ENCODE data around the gene TULP4. TPM values are rescaled to one million over a fixed set of nuclear protein-coding genes. Genes with fewer than 3 reads are reported as not detected.

Gene TULP4
- total and polyA plus RNA-seq, 2 donors = 5.9 to 57.1 TPM

DNA sequence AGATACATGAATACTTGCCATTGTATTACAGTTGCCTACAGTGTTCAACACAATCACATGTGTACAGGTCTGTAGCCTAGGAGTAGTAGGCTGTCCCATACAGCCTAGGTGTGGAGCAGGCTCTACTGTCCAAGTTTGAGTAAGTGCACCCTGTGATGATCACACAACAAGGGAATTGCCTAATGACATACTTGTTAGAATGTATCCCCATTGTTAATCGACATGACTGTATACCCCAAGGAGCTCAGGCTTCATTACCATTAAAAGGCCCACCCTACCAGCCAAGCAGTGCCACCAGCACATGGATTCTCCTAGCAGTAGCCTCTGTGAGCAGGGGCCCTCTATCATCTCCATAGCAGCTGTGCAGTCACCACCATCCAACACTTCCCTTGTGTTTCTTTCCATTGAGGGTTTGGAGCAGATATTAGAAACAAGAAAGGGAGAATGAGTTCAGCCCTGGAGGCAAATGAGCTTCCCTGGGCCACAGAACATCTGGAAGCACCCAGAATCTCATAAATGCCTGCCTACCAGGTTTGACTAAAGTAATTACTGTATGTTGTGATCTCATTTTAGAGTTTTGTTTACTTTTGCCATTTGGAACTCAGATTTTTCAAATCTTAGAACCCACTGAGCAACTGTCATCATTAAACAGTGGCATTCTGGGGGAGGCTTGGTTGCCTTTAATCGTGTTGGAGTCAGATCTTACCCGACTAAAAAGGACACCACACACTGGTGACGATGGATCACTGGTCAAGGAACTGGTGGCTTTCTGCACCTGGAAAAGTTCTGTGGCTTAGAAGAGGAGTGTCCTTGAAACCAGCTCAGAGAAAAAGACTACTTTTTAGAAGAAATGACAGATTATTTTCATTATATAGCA lies 104.9 kb downstream of the TULP4 start:
- peaks cover 0 to 4% of the 10 kb centered on the region in 2 donors for H3K9me3 ChIP-seq (ENCODE audit: control insufficient read depth in 2 of 2, insufficient read depth in 1 of 2, low read length in 1 of 2)
- DNase-seq (ENCODE audit: low read depth in 6 of 9, low spot score in 9 of 9) = no peak
- 96% methylated on average over 4 of the region's 4 CpGs for WGBS
- H3K36me3 ChIP-seq (ENCODE audit: control insufficient read depth in 2 of 2, insufficient read depth in 2 of 2, low read length in 1 of 2) = peaks cover 8 to 9% of the 10 kb centered on the region in 2 donors
- no peak overlapping the region for H3K27ac ChIP-seq (ENCODE audit: low read depth in 1 of 2, low read length in 1 of 2)
- H3K4me1 ChIP-seq (ENCODE audit: control insufficient read depth in 2 of 2, insufficient read depth in 2 of 2, low read length in 2 of 2) = no peaks in the 10 kb centered on the region
- H3K4me3 ChIP-seq (ENCODE audit: low read length in 2 of 2) = no peak overlapping the region
- H3K27me3 ChIP-seq (ENCODE audit: control insufficient read depth in 2 of 2, insufficient read depth in 1 of 2, low read length in 1 of 2) = no peaks in the 10 kb centered on the region

GRCh38 chr6:158417760-158418098 lies 105.5 kb downstream of the TULP4 start:
- H3K27ac ChIP-seq (ENCODE audit: low read depth in 1 of 2, low read length in 1 of 2) = no peak overlapping the region
- peaks cover 8 to 9% of the 10 kb centered on the region in 2 donors for H3K36me3 ChIP-seq (ENCODE audit: control insufficient read depth in 2 of 2, insufficient read depth in 2 of 2, low read length in 1 of 2)
- no peaks in the 10 kb centered on the region for H3K27me3 ChIP-seq (ENCODE audit: control insufficient read depth in 2 of 2, insufficient read depth in 1 of 2, low read length in 1 of 2)
- H3K4me3 ChIP-seq (ENCODE audit: low read length in 2 of 2) = no peak overlapping the region
- no peaks in the 10 kb centered on the region for H3K4me1 ChIP-seq (ENCODE audit: control insufficient read depth in 2 of 2, insufficient read depth in 2 of 2, low read length in 2 of 2)
- peaks cover 0 to 4% of the 10 kb centered on the region in 2 donors for H3K9me3 ChIP-seq (ENCODE audit: control insufficient read depth in 2 of 2, insufficient read depth in 1 of 2, low read length in 1 of 2)
- DNase-seq (ENCODE audit: low read depth in 6 of 9, low spot score in 9 of 9) = no peak
- 97% methylated on average over 1 of the region's 1 CpG for WGBS

- 99% methylated on average over 2 of the region's 2 CpGs for WGBS
Observed at GRCh38 chr6:158418501-158418900, 106.2 kb downstream of the TULP4 start.

DNA sequence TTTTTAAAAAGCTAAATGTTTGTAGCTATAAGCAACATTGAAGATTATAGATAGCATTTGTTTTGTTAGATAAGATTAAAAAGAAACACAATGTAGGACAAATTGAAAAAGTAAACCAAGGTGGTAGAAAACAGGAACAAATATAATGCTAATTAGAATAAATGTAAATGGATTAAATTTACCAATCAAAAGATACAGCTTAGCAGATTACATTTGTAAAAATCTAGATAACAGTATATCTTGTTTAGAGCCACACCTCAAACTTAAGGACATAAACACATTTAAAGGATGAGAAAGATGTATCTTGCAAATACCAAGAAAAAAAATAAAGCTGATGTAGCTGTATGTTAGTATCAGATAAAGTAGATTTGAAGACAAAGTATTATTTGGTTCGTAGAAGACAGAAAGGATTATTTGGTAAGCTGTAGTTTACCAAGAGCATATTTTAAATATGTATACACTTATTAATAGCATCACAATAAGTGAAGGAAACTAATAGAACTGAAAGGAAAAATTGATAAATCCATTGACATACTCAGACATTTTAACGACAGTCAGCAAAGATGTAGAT lies 107.2 kb downstream of the TULP4 start:
- Histone ChIP-seq H3K27me3 (ENCODE audit: control insufficient read depth in 2 of 2, insufficient read depth in 1 of 2, low read length in 1 of 2) (no peaks in the 10 kb centered on the region), H3K27ac (ENCODE audit: low read depth in 1 of 2, low read length in 1 of 2) (no peak overlapping the region), H3K4me1 (ENCODE audit: control insufficient read depth in 2 of 2, insufficient read depth in 2 of 2, low read length in 2 of 2) (no peaks in the 10 kb centered on the region), H3K9me3 (ENCODE audit: control insufficient read depth in 2 of 2, insufficient read depth in 1 of 2, low read length in 1 of 2) (peaks cover 0 to 4% of the 10 kb centered on the region in 2 donors), H3K36me3 (ENCODE audit: control insufficient read depth in 2 of 2, insufficient read depth in 2 of 2, low read length in 1 of 2) (peaks cover 5 to 6% of the 10 kb centered on the region in 2 donors), H3K4me3 (ENCODE audit: low read length in 2 of 2) (no peak overlapping the region)
- 98% methylated on average over 2 of the region's 2 CpGs for WGBS
- no peak for DNase-seq (ENCODE audit: low read depth in 6 of 9, low spot score in 9 of 9)

More at GRCh38 chr6:158418501-158418900, 106.2 kb downstream of the TULP4 start:
- Histone ChIP-seq H3K27ac (ENCODE audit: low read depth in 1 of 2, low read length in 1 of 2) (no peak overlapping the region), H3K9me3 (ENCODE audit: control insufficient read depth in 2 of 2, insufficient read depth in 1 of 2, low read length in 1 of 2) (peaks cover 0 to 4% of the 10 kb centered on the region in 2 donors), H3K4me3 (ENCODE audit: low read length in 2 of 2) (no peak overlapping the region), H3K36me3 (ENCODE audit: control insufficient read depth in 2 of 2, insufficient read depth in 2 of 2, low read length in 1 of 2) (peaks cover 8 to 9% of the 10 kb centered on the region in 2 donors), H3K4me1 (ENCODE audit: control insufficient read depth in 2 of 2, insufficient read depth in 2 of 2, low read length in 2 of 2) (no peaks in the 10 kb centered on the region), H3K27me3 (ENCODE audit: control insufficient read depth in 2 of 2, insufficient read depth in 1 of 2, low read length in 1 of 2) (no peaks in the 10 kb centered on the region)
- DNase-seq (ENCODE audit: low read depth in 6 of 9, low spot score in 9 of 9) = no peak

GRCh38 chr6:158421381-158421780 lies 109.1 kb downstream of the TULP4 start:
- H3K9me3 ChIP-seq (ENCODE audit: control insufficient read depth in 2 of 2, insufficient read depth in 1 of 2, low read length in 1 of 2) = peaks cover 0 to 4% of the 10 kb centered on the region in 2 donors

DNA sequence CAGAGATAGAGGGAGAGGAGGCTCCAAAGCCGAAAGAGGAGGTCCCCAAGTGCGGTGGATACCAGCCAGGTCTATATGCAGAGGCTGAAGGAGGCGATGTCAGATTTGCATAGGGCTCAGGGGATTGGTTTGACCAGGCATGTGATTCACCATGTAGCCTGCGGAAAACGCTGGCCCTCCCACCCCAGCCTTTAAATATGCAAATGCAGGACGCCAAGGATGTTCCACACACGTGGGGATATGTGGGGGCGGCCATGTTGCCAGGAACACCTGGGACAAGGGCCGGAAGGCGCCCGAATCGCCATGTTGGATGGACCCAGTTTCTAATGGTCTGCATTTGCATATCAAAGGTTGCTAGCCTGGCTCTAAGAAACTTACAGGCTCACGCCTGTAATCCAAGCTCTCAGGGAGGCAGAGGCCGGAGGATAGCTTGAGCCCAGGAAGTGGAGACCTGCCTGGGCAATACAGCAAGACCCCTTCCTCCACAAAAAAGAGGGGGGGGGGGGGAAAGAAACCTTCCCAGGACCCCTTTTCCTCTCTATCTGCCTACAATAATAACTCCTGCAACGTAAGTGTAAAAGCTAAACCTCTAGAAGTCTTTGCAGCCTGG lies 110.5 kb downstream of the TULP4 start:
- peaks cover 0 to 4% of the 10 kb centered on the region in 2 donors for H3K9me3 ChIP-seq (ENCODE audit: control insufficient read depth in 2 of 2, insufficient read depth in 1 of 2, low read length in 1 of 2)
- no peak for DNase-seq (ENCODE audit: low read depth in 6 of 9, low spot score in 9 of 9)
- H3K36me3 ChIP-seq (ENCODE audit: control insufficient read depth in 2 of 2, insufficient read depth in 2 of 2, low read length in 1 of 2) = no peaks in the 10 kb centered on the region
- no peak overlapping the region for H3K4me3 ChIP-seq (ENCODE audit: low read length in 2 of 2)
- WGBS = 96% methylated on average over 15 of the region's 15 CpGs
- H3K27ac ChIP-seq (ENCODE audit: low read depth in 1 of 2, low read length in 1 of 2) = no peak overlapping the region
- no peaks in the 10 kb centered on the region for H3K4me1 ChIP-seq (ENCODE audit: control insufficient read depth in 2 of 2, insufficient read depth in 2 of 2, low read length in 2 of 2)
- H3K27me3 ChIP-seq (ENCODE audit: control insufficient read depth in 2 of 2, insufficient read depth in 1 of 2, low read length in 1 of 2) = no peaks in the 10 kb centered on the region

More at GRCh38 chr6:158421381-158421780, 109.1 kb downstream of the TULP4 start:
- Histone ChIP-seq H3K27ac (ENCODE audit: low read depth in 1 of 2, low read length in 1 of 2) (no peak overlapping the region), H3K4me1 (ENCODE audit: control insufficient read depth in 2 of 2, insufficient read depth in 2 of 2, low read length in 2 of 2) (no peaks in the 10 kb centered on the region), H3K4me3 (ENCODE audit: low read length in 2 of 2) (no peak overlapping the region), H3K36me3 (ENCODE audit: control insufficient read depth in 2 of 2, insufficient read depth in 2 of 2, low read length in 1 of 2) (peaks cover 4% of the 10 kb centered on the region in 2 donors), H3K27me3 (ENCODE audit: control insufficient read depth in 2 of 2, insufficient read depth in 1 of 2, low read length in 1 of 2) (no peaks in the 10 kb centered on the region)
- 97% methylated on average over 4 of the region's 4 CpGs for whole genome bisulfite sequencing
- no peak for DNase-seq (ENCODE audit: low read depth in 6 of 9, low spot score in 9 of 9)

GRCh38 chr6:158431036-158431435 lies 118.8 kb downstream of the TULP4 start:
- Histone ChIP-seq H3K4me1 (ENCODE audit: control insufficient read depth in 2 of 2, insufficient read depth in 2 of 2, low read length in 2 of 2) (no peaks in the 10 kb centered on the region), H3K36me3 (ENCODE audit: control insufficient read depth in 2 of 2, insufficient read depth in 2 of 2, low read length in 1 of 2) (peaks cover 7 to 8% of the 10 kb centered on the region in 2 donors), H3K27ac (ENCODE audit: low read depth in 1 of 2, low read length in 1 of 2) (no peak overlapping the region), H3K4me3 (ENCODE audit: low read length in 2 of 2) (no peak overlapping the region), H3K27me3 (ENCODE audit: control insufficient read depth in 2 of 2, insufficient read depth in 1 of 2, low read length in 1 of 2) (no peaks in the 10 kb centered on the region), H3K9me3 (ENCODE audit: control insufficient read depth in 2 of 2, insufficient read depth in 1 of 2, low read length in 1 of 2) (no peaks in the 10 kb centered on the region)
- WGBS = 98% methylated on average over 4 of the region's 4 CpGs
- DNase-seq (ENCODE audit: low read depth in 6 of 9, low spot score in 9 of 9) = no peak

DNA sequence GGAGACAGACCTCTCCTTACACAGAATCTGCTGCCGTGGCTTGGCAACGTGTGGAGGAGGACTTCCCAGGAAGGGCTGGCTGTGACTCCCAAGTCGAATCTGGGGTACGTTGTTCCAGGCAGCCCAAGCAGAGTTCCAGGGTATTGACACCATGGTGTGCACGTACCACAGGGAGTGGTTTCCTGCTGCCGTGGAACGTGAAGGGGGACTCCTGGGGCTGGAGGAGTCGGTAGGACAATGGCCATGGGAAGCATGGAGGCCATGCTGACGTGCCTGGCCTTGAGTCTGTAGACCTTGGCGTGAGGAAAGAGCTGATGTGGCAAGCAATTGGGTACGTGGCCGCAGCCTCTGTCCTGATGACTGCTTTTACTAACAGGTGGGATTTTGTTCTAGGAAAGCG lies 119.3 kb downstream of the TULP4 start:
- H3K9me3 ChIP-seq (ENCODE audit: control insufficient read depth in 2 of 2, insufficient read depth in 1 of 2, low read length in 1 of 2) = no peaks in the 10 kb centered on the region
- H3K27ac ChIP-seq (ENCODE audit: low read depth in 1 of 2, low read length in 1 of 2) = no peak overlapping the region
- H3K4me3 ChIP-seq (ENCODE audit: low read length in 2 of 2) = no peak overlapping the region
- DNase-seq (ENCODE audit: low read depth in 6 of 9, low spot score in 9 of 9) = no peak
- 94% methylated on average over 13 of the region's 13 CpGs for WGBS
- H3K4me1 ChIP-seq (ENCODE audit: control insufficient read depth in 2 of 2, insufficient read depth in 2 of 2, low read length in 2 of 2) = no peaks in the 10 kb centered on the region
- H3K27me3 ChIP-seq (ENCODE audit: control insufficient read depth in 2 of 2, insufficient read depth in 1 of 2, low read length in 1 of 2) = no peaks in the 10 kb centered on the region
- peaks cover 7 to 8% of the 10 kb centered on the region in 2 donors for H3K36me3 ChIP-seq (ENCODE audit: control insufficient read depth in 2 of 2, insufficient read depth in 2 of 2, low read length in 1 of 2)

- Histone ChIP-seq H3K36me3 (ENCODE audit: control insufficient read depth in 2 of 2, insufficient read depth in 2 of 2, low read length in 1 of 2) (peaks cover 0 to 3% of the 10 kb centered on the region in 2 donors), H3K9me3 (ENCODE audit: control insufficient read depth in 2 of 2, insufficient read depth in 1 of 2, low read length in 1 of 2) (no peaks in the 10 kb centered on the region), H3K27me3 (ENCODE audit: control insufficient read depth in 2 of 2, insufficient read depth in 1 of 2, low read length in 1 of 2) (no peaks in the 10 kb centered on the region), H3K4me1 (ENCODE audit: control insufficient read depth in 2 of 2, insufficient read depth in 2 of 2, low read length in 2 of 2) (peaks cover 2 to 7% of the 10 kb centered on the region in 2 donors), H3K4me3 (ENCODE audit: low read length in 2 of 2) (no peak overlapping the region), H3K27ac (ENCODE audit: low read depth in 1 of 2, low read length in 1 of 2) (no peak overlapping the region)
- DNase-seq (ENCODE audit: low read depth in 6 of 9, low spot score in 9 of 9) = no peak
- 91% methylated on average over 3 of the region's 3 CpGs for WGBS
Observed at GRCh38 chr6:158437571-158437970, 125.3 kb downstream of the TULP4 start.

All from thymus (tissue), 11 donors.